ENCODE data around the gene CLDN6. TPM values are rescaled to one million over a fixed set of nuclear protein-coding genes. Genes with fewer than 3 reads are reported as not detected.

CLDN6 gene
- total RNA-seq, 1 experiment from 2014 or later, result 743 TPM

GRCh38 chr16:3003582-3004270 lies 14.3 kb downstream of the CLDN6 start:
- H3K36me3 Mint-ChIP-seq (ENCODE audit: insufficient read depth in 1 of 3, low read depth in 3 of 3), result peaks cover 0 to 7% (median 6%) of the 10 kb centered on the region in 3 experiments; a peak in 4 of 7 replicates
- Histone ChIP-seq H3K9me3 (ENCODE audit: control insufficient read depth, low read depth, low read length) (no peaks in the 10 kb centered on the region), H3K23me2 (ENCODE audit: insufficient read length, low read depth, low read length, poor library complexity, severe bottlenecking) (peaks cover 6% of the 10 kb centered on the region), H3K9ac (ENCODE audit: extremely low read depth, insufficient read length, low read length) (no peak overlapping the region), H4K5ac (ENCODE audit: insufficient read length, low read depth, low read length) (no peak overlapping the region), H2BK15ac (ENCODE audit: low read depth, low read length) (no peak overlapping the region), H2AK5ac (ENCODE audit: insufficient read length, low read length) (no peak overlapping the region), H2BK12ac (ENCODE audit: insufficient read length, low read depth, low read length) (no peak overlapping the region), H3K18ac (ENCODE audit: insufficient read length, low read depth, low read length) (no peak overlapping the region), H2BK20ac (ENCODE audit: low read depth, low read length, poor library complexity, severe bottlenecking) (no peak overlapping the region), H3K4ac (ENCODE audit: low read depth, low read length) (no peak overlapping the region), H3K4me2 (ENCODE audit: insufficient read depth, insufficient read length, low read length) (no peak overlapping the region), H2BK120ac (ENCODE audit: low read depth, low read length, poor library complexity, severe bottlenecking) (no peak overlapping the region), H4K91ac (ENCODE audit: insufficient read length, low read depth, low read length) (no peak overlapping the region), H3K4me1 (ENCODE audit: insufficient read depth, low read length) (peaks cover 11% of the 10 kb centered on the region; the same call in 1 of the 2 replicates), H3T11ph (ENCODE audit: low read length) (no peak overlapping the region), H3K27ac (ENCODE audit: insufficient read length, low read depth, low read length) (no peak overlapping the region), H4K8ac (replicated peaks; ENCODE audit: insufficient read length, low read depth, low read length) (no peak overlapping the region), H3K79me1 (ENCODE audit: insufficient read depth, low read depth, low read length, poor library complexity, severe bottlenecking) (no peaks in the 10 kb centered on the region), H3K23ac (ENCODE audit: insufficient read length, low read depth, low read length) (no peak overlapping the region), H3K56ac (ENCODE audit: insufficient read length, low read depth, low read length) (no peak overlapping the region), H3K79me2 (ENCODE audit: insufficient read depth, low read length) (no peaks in the 10 kb centered on the region), H3K14ac (ENCODE audit: insufficient read depth, low read length) (no peak overlapping the region), H2AFZ (ENCODE audit: low read length) (no peak overlapping the region), H3K27me3 (ENCODE audit: insufficient read depth, low read length) (no peaks in the 10 kb centered on the region), H4K20me1 (ENCODE audit: control insufficient read depth, insufficient read depth, insufficient read length) (no peaks in the 10 kb centered on the region), H2BK5ac (ENCODE audit: insufficient read length, low read length) (no peak overlapping the region)
- peak overlapping the region; percentile 41 to 71; a peak in 4 of 5 replicates for H3K4me3 Mint-ChIP-seq
- H3K27me3 Mint-ChIP-seq (ENCODE audit: low read depth), result no peaks in the 10 kb centered on the region; the same call in 1 of the 2 replicates
- peak; percentile 100 for DNase-seq
- H3K27ac Mint-ChIP-seq, result no peak overlapping the region
- peak; percentile 65 for TF ChIP-seq CTCF (conservative IDR thresholded peaks at IDR 0.05)
- WGBS (ENCODE audit: extremely low coverage, insufficient read length, low lambda C conversion rate), result no CpG with 5 or more reads among the region's 58 CpGs
- H3K9me3 Mint-ChIP-seq, result no peaks in the 10 kb centered on the region
- H3K4me1 Mint-ChIP-seq, result peaks cover 32 to 45% of the 10 kb centered on the region in 2 experiments

Measured in H9 (cell line).